Transverse colon (tissue), 4 donors: ENCODE results near the gene SMTNL2. TPM values are rescaled to one million over a fixed set of nuclear protein-coding genes. Genes with fewer than 3 reads are reported as not detected.
"Not testable (repeated sequence)": the region's sequence is repeated elsewhere in the genome, so short reads cannot be mapped to it uniquely, and the experiment has no call there.

ENCODE experiments used
- DNase-seq: peaks from one replicate; pipeline ENCODE4 v3.0.0-alpha.2; 2019
- H3K27ac ChIP-seq, 4 donors: fragments of 200-600 bp; sonication (generic); 2 replicates each; pipeline ENCODE4 v1.5.1; 2016 to 2018; ENCODE audit warnings: inconsistent platforms in 4 of 4
- H3K27me3 ChIP-seq: fragments of 200-600 bp; sonication (generic); 2 replicates; pipeline ENCODE4 v1.5.1; 2017; ENCODE audit warnings: inconsistent platforms
- H3K36me3 ChIP-seq, 4 donors: fragments of 200-600 bp; sonication (generic); 2 replicates each; pipeline ENCODE4 v1.5.1; 2017 to 2019; ENCODE audit warnings: inconsistent platforms in 4 of 4
- H3K4me1 ChIP-seq, 4 donors: fragments of 200-600 bp; sonication (generic); 2 replicates each; pipeline ENCODE4 v1.5.1; 2017 to 2020; ENCODE audit warnings: inconsistent platforms in 4 of 4
- H3K4me3 ChIP-seq, 4 donors: fragments of 200-600 bp; sonication (generic); 1 replicate in 1 of 4; 2 replicates in 3 of 4; pipeline versions ENCODE4 v1.5.1 to v1.6.1; 2017 to 2019; ENCODE audit warnings: inconsistent platforms in 4 of 4
- H3K9me3 ChIP-seq, 2 donors: fragments of 200-600 bp; sonication (generic); 2 replicates each; pipeline ENCODE4 v1.5.1; 2017 to 2019; ENCODE audit warnings: inconsistent platforms in 2 of 2
- CTCF ChIP-seq, 5 experiments: fragments of 200-600 bp in 3 of 5; fragments of 450-650 bp in 2 of 5; sonication (generic) in 3 of 5; IDR thresholded peaks; 1 replicate in 2 of 5; 2 replicates in 3 of 5; pipeline ENCODE4 v1.5.1; 2016 to 2017; ENCODE audit warnings: antibody characterized with exemption in 5 of 5, inconsistent platforms in 3 of 5, mild to moderate bottlenecking in 2 of 5, moderate library complexity in 1 of 5
- EP300 ChIP-seq: sonication (generic); formaldehyde crosslinking; IDR thresholded peaks from one replicate; pipeline ENCODE4 v1.6.1; 2017; ENCODE audit warnings: antibody characterized with exemption, low read depth
- POLR2A ChIP-seq: fragments of 450-650 bp; IDR thresholded peaks from one replicate; pipeline ENCODE4 v1.6.1; 2016; ENCODE audit warnings: antibody characterized with exemption, mild to moderate bottlenecking, moderate library complexity
- POLR2AphosphoS5 ChIP-seq, 3 donors: sonication (generic); formaldehyde crosslinking; IDR thresholded peaks; one replicate each; pipeline ENCODE4 v1.6.1; 2016; ENCODE audit warnings: antibody characterized with exemption in 3 of 3
- WGBS, 2 donors: methylation state at CpG; one replicate each; pipeline ENCODE4 v1.1.5; 2018; ENCODE audit warnings: low coverage in 1 of 2; 5-methylcytosine and 5-hydroxymethylcytosine counted together
- in situ Hi-C, 4 donors: fragments of 200-750 bp; cut with MboI; loops; one replicate each; pipeline versions ENCODE4 v1.15.0 to v1.15.1; 2017; ENCODE audit warnings: low sequenced_read_pairs in 3 of 4, low pct_ligation_motif_present in 1 of 4, low pct_unique_long_range_greater_than_20kb in 1 of 4
- intact Hi-C: fragments of 100-400 bp; cut with DNase I; formaldehyde crosslinking; loops from one replicate; pipeline ENCODE4 v1.15.1; 2023; ENCODE audit warnings: low total_unique reads
- total RNA-seq, 4 donors: library from RNA; depleted of rRNA; stranded (reverse); fragments of >200 nt; gene quantifications; one replicate each; pipeline ENCODE4 v1.1.0, GENCODE V29; 2016

SMTNL2 gene
- total RNA-seq, 4 donors from 2014 or later = 0.16 to 0.96 (median 0.40) TPM; not detected in 1

DNA sequence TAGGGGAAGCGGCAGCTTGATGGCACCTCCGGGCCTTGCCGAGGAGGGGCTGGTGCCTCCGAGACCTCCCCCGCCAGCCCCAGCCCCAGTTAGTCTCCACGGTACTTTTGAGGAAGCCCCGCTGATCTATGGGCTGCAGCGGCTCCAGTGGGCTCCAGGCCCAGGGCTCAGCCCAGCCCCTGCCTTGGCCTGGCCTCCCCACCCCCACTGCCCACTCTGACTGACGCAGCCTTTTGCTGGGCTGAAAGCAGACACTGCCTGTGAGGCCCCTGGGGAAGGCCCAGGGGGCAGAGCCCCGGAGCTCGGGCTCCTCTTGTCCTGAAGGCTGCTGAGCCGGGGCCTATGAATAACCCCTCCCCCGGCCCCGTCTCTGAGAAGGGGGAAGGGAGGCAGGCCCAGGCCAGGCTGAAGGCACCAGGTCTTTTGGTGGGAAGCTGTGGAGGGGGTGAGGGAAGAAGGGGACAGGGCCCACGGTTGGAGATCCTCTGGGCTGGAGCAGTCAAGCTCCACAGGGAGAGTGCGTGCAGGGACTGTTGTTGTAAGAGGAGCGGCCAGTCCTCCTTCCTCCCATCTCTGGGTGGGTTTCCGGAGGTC, 7.5 kb upstream of the SMTNL2 start:
- in situ Hi-C loops (loop anchor here in 2 of 4 donors (10.0 kb wide), 1 partner anchor 48 kb away; no protein-coding TSS in a partner anchor), intact Hi-C loops (no loop called here)
- TF ChIP-seq EP300 (no peak), CTCF (IDR thresholded peaks at IDR 0.05) (no peak), POLR2AphosphoS5 (IDR thresholded peaks at IDR 0.05) (no peak), POLR2A (no peak)
- Histone ChIP-seq H3K27me3 (peaks cover 4% of the 10 kb centered on the region), H3K4me3 (no peak overlapping the region), H3K27ac (no peak overlapping the region), H3K4me1 (no peaks in the 10 kb centered on the region), H3K36me3 (no peaks in the 10 kb centered on the region), H3K9me3 (no peaks in the 10 kb centered on the region)
- DNase-seq = no peak
- WGBS, 2 donors = 79% methylated on average over 17 of the region's 18 CpGs; no CpG with 5 or more reads in 1 of the 2 donors

DNA sequence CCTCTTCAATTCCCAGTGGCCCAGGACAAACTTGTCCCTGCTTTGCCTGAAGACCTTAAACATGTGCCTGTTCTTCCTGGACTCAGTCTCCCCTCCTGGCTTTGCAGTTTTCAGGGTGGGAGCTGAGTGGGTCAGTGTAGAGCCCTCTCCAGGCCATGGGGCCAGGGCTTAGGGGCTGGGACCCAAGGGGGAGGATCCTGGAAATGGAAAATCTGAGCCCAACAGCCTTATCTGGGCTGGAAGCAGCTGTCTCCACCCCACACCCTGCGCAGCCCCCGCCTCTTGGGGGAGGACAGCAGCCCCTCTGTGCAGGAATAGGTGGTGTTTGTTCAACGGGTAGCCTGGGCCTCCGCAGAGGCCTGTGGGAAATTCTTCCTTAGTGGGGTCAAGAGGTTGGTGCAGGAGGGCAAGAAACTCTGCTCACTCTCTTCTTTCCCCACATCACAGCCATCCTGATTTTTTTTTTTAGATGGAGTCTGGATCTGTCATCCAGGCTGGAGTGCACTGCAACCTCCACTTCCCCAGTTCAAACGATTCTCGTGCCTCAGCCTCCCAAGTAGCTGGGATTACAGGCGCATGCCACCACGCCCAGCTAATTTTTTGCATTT, 6.8 kb upstream of the SMTNL2 start:
- Histone ChIP-seq H3K4me3 (no peak overlapping the region), H3K27ac (no peak overlapping the region), H3K27me3 (peaks cover 11% of the 10 kb centered on the region), H3K9me3 (no peaks in the 10 kb centered on the region), H3K4me1 (no peaks in the 10 kb centered on the region), H3K36me3 (no peaks in the 10 kb centered on the region)
- intact Hi-C loops (no loop called here), in situ Hi-C loops (loop anchor here in 2 of 4 donors (10.0 kb wide), 1 partner anchor 47 kb away; no protein-coding TSS in a partner anchor)
- WGBS, 2 donors = 82% methylated on average over 8 of the region's 8 CpGs; no CpG with 5 or more reads in 1 of the 2 donors
- TF ChIP-seq EP300 (no peak), POLR2AphosphoS5 (IDR thresholded peaks at IDR 0.05) (no peak), CTCF (IDR thresholded peaks at IDR 0.05) (no peak), POLR2A (no peak)
- no peak for DNase-seq

GRCh38 chr17:4578349-4578748, 6.0 kb upstream of the SMTNL2 start:
- H3K4me1 ChIP-seq, H3K36me3 ChIP-seq, intact Hi-C loops, H3K4me3 ChIP-seq, DNase-seq, H3K9me3 ChIP-seq, H3K27ac ChIP-seq: not testable (repeated sequence)
- peaks cover 19% of the 10 kb centered on the region for H3K27me3 ChIP-seq
- in situ Hi-C loops = loop anchor here in 2 of 4 donors (10.0 kb wide), 1 partner anchor 46 kb away; no protein-coding TSS in a partner anchor
- WGBS, 2 donors = 94% methylated on average over 13 of the region's 24 CpGs; no CpG with 5 or more reads in 1 of the 2 donors

DNA sequence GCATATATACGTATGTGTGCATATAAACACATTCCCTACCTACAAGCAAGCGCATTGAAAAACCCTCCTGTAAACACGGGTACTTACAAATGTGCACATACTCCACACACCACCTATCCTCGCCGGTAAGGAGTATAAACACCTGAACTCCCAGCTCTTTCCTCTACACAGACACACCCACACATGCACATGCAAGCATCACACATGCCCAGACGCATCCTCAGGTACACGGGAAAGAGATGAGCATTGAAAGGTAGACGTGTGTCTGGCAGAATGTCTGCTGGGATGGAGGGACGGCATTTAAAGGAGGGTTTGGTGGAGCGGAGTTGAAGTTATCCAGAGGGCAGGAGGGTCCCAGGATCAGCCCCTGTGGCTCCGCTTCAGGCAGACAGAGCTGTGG, 4.7 kb upstream of the SMTNL2 start:
- no peaks in the 10 kb centered on the region for H3K36me3 ChIP-seq
- H3K9me3 ChIP-seq = no peaks in the 10 kb centered on the region
- DNase-seq = no peak
- WGBS, 2 donors = 80 to 87% methylated on average over 3 to 11 of the region's 11 CpGs
- H3K4me3 ChIP-seq = no peak overlapping the region
- in situ Hi-C loops (loop anchor here in 2 of 4 donors (10.0 kb wide), 1 partner anchor 45 kb away; no protein-coding TSS in a partner anchor), intact Hi-C loops (no loop called here)
- TF ChIP-seq POLR2A (no peak), CTCF (IDR thresholded peaks at IDR 0.05) (no peak), EP300 (no peak), POLR2AphosphoS5 (IDR thresholded peaks at IDR 0.05) (no peak)
- peaks cover 33% of the 10 kb centered on the region for H3K27me3 ChIP-seq
- peaks cover 0 to 10% (median 9%) of the 10 kb centered on the region in 4 donors for H3K4me1 ChIP-seq
- no peak overlapping the region for H3K27ac ChIP-seq
